ENCODE results near the gene LSM3.
"Not testable (repeated sequence)": the region's sequence is repeated elsewhere in the genome, so short reads cannot be mapped to it uniquely, and the experiment has no call there.

LSM3 gene

GRCh38 chr3:14228681-14229470 lies 50.3 kb downstream of the LSM3 start:
- DNase-seq (ENCODE audit: low read depth), result no peak
- H3K4me3 ChIP-seq (ENCODE audit: low read depth, low read length), result no peak overlapping the region
- TF ChIP-seq CTCF (IDR thresholded peaks at IDR 0.05; ENCODE audit: low read depth, low read length, missing control alignments), result no peak

- H3K4me3 ChIP-seq (ENCODE audit: low read depth, low read length); DNase-seq (ENCODE audit: low read depth): not testable (repeated sequence)
Observed at GRCh38 chr3:14229695-14230094, 51.1 kb downstream of the LSM3 start.

- H3K4me3 ChIP-seq (ENCODE audit: low read depth, low read length), result no peak overlapping the region
- no peak for TF ChIP-seq CTCF (IDR thresholded peaks at IDR 0.05; ENCODE audit: low read depth, low read length, missing control alignments)
- no peak for DNase-seq (ENCODE audit: low read depth)
Observed at GRCh38 chr3:14230729-14231128, 52.1 kb downstream of the LSM3 start.

GRCh38 chr3:14231145-14231990 lies 52.8 kb downstream of the LSM3 start:
- no peak for DNase-seq (ENCODE audit: low read depth)
- no peak for TF ChIP-seq CTCF (IDR thresholded peaks at IDR 0.05; ENCODE audit: low read depth, low read length, missing control alignments)
- H3K4me3 ChIP-seq (ENCODE audit: low read depth, low read length), result no peak overlapping the region

GRCh38 chr3:14231998-14232501 lies 53.4 kb downstream of the LSM3 start:
- TF ChIP-seq CTCF (IDR thresholded peaks at IDR 0.05; ENCODE audit: low read depth, low read length, missing control alignments), result no peak
- DNase-seq (ENCODE audit: low read depth), result no peak
- no peak overlapping the region for H3K4me3 ChIP-seq (ENCODE audit: low read depth, low read length)

GRCh38 chr3:14234251-14235002 lies 55.8 kb downstream of the LSM3 start:
- H3K4me3 ChIP-seq (ENCODE audit: low read depth, low read length), result no peak overlapping the region
- no peak for TF ChIP-seq CTCF (IDR thresholded peaks at IDR 0.05; ENCODE audit: low read depth, low read length, missing control alignments)
- no peak for DNase-seq (ENCODE audit: low read depth)

Data from GM12864 (cell line).